BLaER1 (cell line): ENCODE data around the gene APBA2.
A peak's percentile ranks its signal among the peaks of the same experiment; 100 is the strongest.

Experiments
- H3K27ac ChIP-seq: shearing (Covaris generic); formaldehyde crosslinking; 2 replicates; pipeline ENCODE4 v1.8.1; 2022
- H3K27me3 ChIP-seq: shearing (Covaris generic); formaldehyde crosslinking; 2 replicates; pipeline ENCODE4 v1.8.1; 2022
- H3K36me3 ChIP-seq: shearing (Covaris generic); formaldehyde crosslinking; 2 replicates; pipeline ENCODE4 v1.8.1; 2022
- H3K4me1 ChIP-seq: shearing (Covaris generic); formaldehyde crosslinking; 2 replicates; pipeline ENCODE4 v1.8.1; 2022
- H3K4me2 ChIP-seq: shearing (Covaris generic); formaldehyde crosslinking; 2 replicates; pipeline ENCODE4 v1.8.1; 2022
- H3K4me3 ChIP-seq: shearing (Covaris generic); formaldehyde crosslinking; 2 replicates; pipeline ENCODE4 v1.8.1; 2022
- H3K9ac ChIP-seq: shearing (Covaris generic); formaldehyde crosslinking; 2 replicates; pipeline ENCODE4 v1.8.1; 2022
- H3K9me3 ChIP-seq: shearing (Covaris generic); formaldehyde crosslinking; 2 replicates; pipeline ENCODE4 v1.8.1; 2022
- H4K20me1 ChIP-seq: shearing (Covaris generic); formaldehyde crosslinking; 2 replicates; pipeline ENCODE4 v1.8.1; 2022
- Cebpa-rat ChIP-seq: shearing (Covaris generic); IDR thresholded peaks from 2 replicates; pipeline ENCODE4 v1.8.1; 2022

The APBA2 gene

DNA sequence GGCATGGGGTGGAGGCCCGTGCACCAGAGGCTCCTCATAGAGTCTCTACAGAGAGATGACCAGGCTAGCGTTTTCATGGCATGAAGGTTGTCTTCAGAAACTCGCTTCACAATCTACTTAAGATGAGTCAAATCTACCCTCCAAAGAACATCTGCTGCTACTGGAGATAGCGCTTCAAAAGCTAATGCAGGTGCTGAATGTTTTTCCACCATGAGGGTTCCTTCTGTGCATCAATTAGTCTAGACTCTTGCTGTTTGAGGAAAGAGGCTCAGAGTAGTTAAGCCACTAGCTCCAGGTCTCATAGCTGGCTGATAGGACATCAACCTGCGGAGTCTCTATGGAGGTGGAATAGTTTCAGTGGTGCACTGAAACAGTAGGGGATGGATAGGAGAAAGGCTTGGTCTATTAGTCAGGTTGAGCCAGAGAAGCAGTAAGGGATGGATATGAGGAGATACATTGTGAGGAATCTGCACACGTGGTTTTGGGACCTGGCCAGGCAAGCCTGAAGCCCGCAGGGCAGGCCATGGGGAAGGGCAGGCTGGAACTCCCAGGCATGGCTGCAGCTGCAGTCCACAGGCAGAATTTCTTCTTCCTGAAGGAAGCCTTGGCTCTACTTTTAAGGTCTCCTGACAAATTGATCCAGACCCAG is 117.5 kb downstream of the APBA2 start:
- Histone ChIP-seq H3K4me1 (peaks cover 10% of the 10 kb centered on the region), H3K4me3 (no peak overlapping the region), H3K9ac (no peak overlapping the region), H3K9me3 (peaks cover 25% of the 10 kb centered on the region), H3K4me2 (peak overlapping the region; percentile 27; the same call in 1 of the 2 replicates), H3K36me3 (peaks cover 26% of the 10 kb centered on the region), H3K27me3 (no peaks in the 10 kb centered on the region), H4K20me1 (no peaks in the 10 kb centered on the region), H3K27ac (no peak overlapping the region)
- TF ChIP-seq Cebpa-rat = no peak

GRCh38 chr15:29003840-29004233 is 118.1 kb downstream of the APBA2 start:
- Histone ChIP-seq H3K9ac (no peak overlapping the region), H3K4me3 (no peak overlapping the region), H3K9me3 (peaks cover 25% of the 10 kb centered on the region), H3K4me1 (peaks cover 10% of the 10 kb centered on the region), H3K36me3 (peaks cover 22% of the 10 kb centered on the region), H3K27ac (0 out of 2 replicates have a peak overlapping the region, but pooled peaks have one; percentile 24), H3K4me2 (peak overlapping the region; percentile 27), H3K27me3 (no peaks in the 10 kb centered on the region), H4K20me1 (no peaks in the 10 kb centered on the region)
- no peak for TF ChIP-seq Cebpa-rat

GRCh38 chr15:29005931-29006330 is 120.2 kb downstream of the APBA2 start:
- Histone ChIP-seq H4K20me1 (no peaks in the 10 kb centered on the region), H3K4me2 (no peak overlapping the region), H3K9ac (no peak overlapping the region), H3K9me3 (peaks cover 25% of the 10 kb centered on the region), H3K27ac (no peak overlapping the region), H3K4me1 (peaks cover 10% of the 10 kb centered on the region), H3K27me3 (no peaks in the 10 kb centered on the region), H3K36me3 (peaks cover 22% of the 10 kb centered on the region), H3K4me3 (no peak overlapping the region)
- TF ChIP-seq Cebpa-rat = no peak

GRCh38 chr15:29008846-29009245 is 123.1 kb downstream of the APBA2 start:
- Histone ChIP-seq H3K9me3 (peaks cover 25% of the 10 kb centered on the region), H3K36me3 (peaks cover 11% of the 10 kb centered on the region), H3K9ac (no peak overlapping the region), H3K4me2 (no peak overlapping the region), H3K27ac (no peak overlapping the region), H4K20me1 (peaks cover 15% of the 10 kb centered on the region), H3K27me3 (no peaks in the 10 kb centered on the region), H3K4me3 (no peak overlapping the region), H3K4me1 (peaks cover 8% of the 10 kb centered on the region)
- TF ChIP-seq Cebpa-rat = no peak

GRCh38 chr15:29012097-29012496 is 126.3 kb downstream of the APBA2 start:
- Histone ChIP-seq H3K4me2 (no peak overlapping the region), H3K27me3 (no peaks in the 10 kb centered on the region; the same call in 1 of the 2 replicates), H3K27ac (no peak overlapping the region), H3K9me3 (no peaks in the 10 kb centered on the region), H3K4me3 (no peak overlapping the region), H3K36me3 (no peaks in the 10 kb centered on the region), H4K20me1 (peaks cover 48% of the 10 kb centered on the region), H3K9ac (no peak overlapping the region), H3K4me1 (peaks cover 28% of the 10 kb centered on the region)
- TF ChIP-seq Cebpa-rat = no peak

- no peak for TF ChIP-seq Cebpa-rat
- H3K4me2 ChIP-seq = peak overlapping the region; percentile 58; the same call in 1 of the 2 replicates
Measured at GRCh38 chr15:29014493-29014892, 128.7 kb downstream of the APBA2 start.

GRCh38 chr15:29016518-29016917 is 130.7 kb downstream of the APBA2 start:
- no peaks in the 10 kb centered on the region for H3K36me3 ChIP-seq
- no peak overlapping the region for H3K4me3 ChIP-seq
- no peaks in the 10 kb centered on the region; the same call in 1 of the 2 replicates for H3K27me3 ChIP-seq
- no peak overlapping the region for H3K27ac ChIP-seq
- no peak overlapping the region for H3K9ac ChIP-seq
- H3K4me1 ChIP-seq = peaks cover 52% of the 10 kb centered on the region
- peaks cover 78% of the 10 kb centered on the region for H4K20me1 ChIP-seq
- H3K9me3 ChIP-seq = 0 out of 2 replicates have a peak, but pooled peaks cover under 1% of the 10 kb centered on the region
- TF ChIP-seq Cebpa-rat = no peak
- H3K4me2 ChIP-seq = no peak overlapping the region

More at GRCh38 chr15:29014493-29014892, 128.7 kb downstream of the APBA2 start:
- H3K4me1 ChIP-seq = peaks cover 42% of the 10 kb centered on the region
- H3K4me3 ChIP-seq = no peak overlapping the region
- H3K9me3 ChIP-seq = no peaks in the 10 kb centered on the region
- H3K27ac ChIP-seq = no peak overlapping the region
- no peaks in the 10 kb centered on the region; the same call in 1 of the 2 replicates for H3K27me3 ChIP-seq
- no peak overlapping the region for H3K9ac ChIP-seq
- H3K36me3 ChIP-seq = no peaks in the 10 kb centered on the region
- peaks cover 72% of the 10 kb centered on the region for H4K20me1 ChIP-seq

GRCh38 chr15:29018120-29018805 is 132.5 kb downstream of the APBA2 start:
- Histone ChIP-seq H3K4me1 (peaks cover 48% of the 10 kb centered on the region), H3K27ac (no peak overlapping the region)
- no peak for TF ChIP-seq Cebpa-rat

DNA sequence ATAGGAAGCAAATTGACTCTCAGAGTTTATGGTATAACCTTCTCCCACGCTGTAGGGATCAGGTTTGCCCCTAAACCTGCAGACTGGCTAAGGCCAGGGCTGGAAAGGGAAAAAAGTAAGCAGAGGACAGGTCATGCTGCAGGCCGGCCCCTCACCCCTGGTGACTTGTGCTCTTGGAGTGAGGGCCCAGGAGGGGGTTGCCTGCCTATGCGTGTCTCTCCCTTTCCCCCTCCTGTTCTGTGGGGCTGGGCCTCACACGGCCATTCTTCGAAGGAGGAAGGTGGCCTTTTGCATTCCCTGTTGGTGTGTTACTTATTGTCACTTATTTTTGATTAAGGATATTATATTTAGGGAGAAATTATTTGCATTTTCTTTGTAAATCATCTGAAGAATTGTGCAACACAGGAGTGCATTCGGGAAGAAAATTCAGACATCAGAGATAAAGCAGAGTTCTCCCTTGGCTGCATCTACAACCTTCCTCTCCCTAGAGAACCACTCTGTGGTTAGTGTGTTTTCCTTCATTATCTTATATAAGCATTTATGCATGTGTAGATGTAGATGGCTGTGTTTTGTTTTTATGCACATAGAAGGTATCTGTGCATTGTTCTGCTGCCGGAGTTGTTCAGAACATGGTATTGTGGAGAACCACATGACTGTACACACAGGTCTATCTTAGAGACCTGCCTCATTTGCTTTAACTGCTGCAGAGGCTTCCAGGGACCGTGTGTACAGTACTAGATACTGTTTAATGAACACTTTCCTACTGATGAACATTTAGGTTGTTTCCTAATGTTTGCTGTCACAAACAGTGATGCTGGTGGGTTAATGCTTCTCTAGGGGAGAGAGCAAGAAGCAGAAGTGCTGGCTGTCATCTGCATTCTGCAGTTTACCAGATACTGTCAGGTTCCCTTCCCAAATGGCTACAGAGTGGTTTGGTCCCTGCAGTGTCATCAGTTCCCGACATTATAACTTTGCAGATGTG is 133.5 kb downstream of the APBA2 start:
- Histone ChIP-seq H3K4me3 (no peak overlapping the region), H4K20me1 (peaks cover 59% of the 10 kb centered on the region), H3K36me3 (no peaks in the 10 kb centered on the region), H3K9ac (no peak overlapping the region), H3K9me3 (peaks cover 4% of the 10 kb centered on the region; the same call in 1 of the 2 replicates), H3K27me3 (no peaks in the 10 kb centered on the region; the same call in 1 of the 2 replicates), H3K27ac (no peak overlapping the region), H3K4me1 (peaks cover 48% of the 10 kb centered on the region), H3K4me2 (peak overlapping the region; percentile 84)
- 0 out of 2 replicates have a peak, but pooled peaks have one; percentile 10 for TF ChIP-seq Cebpa-rat

More at GRCh38 chr15:29018120-29018805, 132.5 kb downstream of the APBA2 start:
- Histone ChIP-seq H3K9me3 (peaks cover 4% of the 10 kb centered on the region; the same call in 1 of the 2 replicates), H3K27me3 (no peaks in the 10 kb centered on the region; the same call in 1 of the 2 replicates), H3K36me3 (no peaks in the 10 kb centered on the region), H4K20me1 (peaks cover 69% of the 10 kb centered on the region), H3K4me3 (no peak overlapping the region), H3K9ac (no peak overlapping the region), H3K4me2 (peak overlapping the region; percentile 84)
